ENCODE measurements around the gene CCDC197.

DNA sequence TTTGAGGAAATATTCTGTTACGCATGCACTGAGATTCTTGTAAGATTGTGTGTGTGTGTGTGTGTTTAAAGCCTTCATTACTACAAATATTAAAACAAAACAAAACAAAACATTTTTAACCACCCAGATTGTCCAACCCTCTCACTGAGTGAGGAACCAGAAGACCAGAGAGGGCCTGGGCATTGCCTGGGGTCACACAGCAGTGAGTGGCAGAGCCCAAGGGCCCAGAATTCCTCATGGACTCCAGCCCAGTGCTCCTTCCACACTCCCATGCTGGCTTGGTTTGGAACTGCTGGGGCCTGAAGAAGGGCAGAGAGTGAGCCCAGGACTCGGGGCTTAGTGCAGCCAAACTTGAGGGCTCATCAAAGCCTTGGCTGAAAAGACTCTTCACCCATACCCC, 27.4 kb downstream of the CCDC197 start:
- TF ChIP-seq, protein P1, sequence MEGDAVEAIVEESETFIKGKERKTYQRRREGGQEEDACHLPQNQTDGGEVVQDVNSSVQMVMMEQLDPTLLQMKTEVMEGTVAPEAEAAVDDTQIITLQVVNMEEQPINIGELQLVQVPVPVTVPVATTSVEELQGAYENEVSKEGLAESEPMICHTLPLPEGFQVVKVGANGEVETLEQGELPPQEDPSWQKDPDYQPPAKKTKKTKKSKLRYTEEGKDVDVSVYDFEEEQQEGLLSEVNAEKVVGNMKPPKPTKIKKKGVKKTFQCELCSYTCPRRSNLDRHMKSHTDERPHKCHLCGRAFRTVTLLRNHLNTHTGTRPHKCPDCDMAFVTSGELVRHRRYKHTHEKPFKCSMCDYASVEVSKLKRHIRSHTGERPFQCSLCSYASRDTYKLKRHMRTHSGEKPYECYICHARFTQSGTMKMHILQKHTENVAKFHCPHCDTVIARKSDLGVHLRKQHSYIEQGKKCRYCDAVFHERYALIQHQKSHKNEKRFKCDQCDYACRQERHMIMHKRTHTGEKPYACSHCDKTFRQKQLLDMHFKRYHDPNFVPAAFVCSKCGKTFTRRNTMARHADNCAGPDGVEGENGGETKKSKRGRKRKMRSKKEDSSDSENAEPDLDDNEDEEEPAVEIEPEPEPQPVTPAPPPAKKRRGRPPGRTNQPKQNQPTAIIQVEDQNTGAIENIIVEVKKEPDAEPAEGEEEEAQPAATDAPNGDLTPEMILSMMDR (IDR thresholded peaks at IDR 0.05): no peak
- TF ChIP-seq POLR2A (IDR thresholded peaks at IDR 0.05; ENCODE audit: low read depth) (no peak), POLR2AphosphoS5 (IDR thresholded peaks at IDR 0.05) (no peak), EP300 (IDR thresholded peaks at IDR 0.05) (no peak)

Measured in esophagus muscularis mucosa (tissue), 4 donors.